Mononuclear cell (primary cell): ENCODE data around the gene DOC2A. TPM values are rescaled to one million over a fixed set of nuclear protein-coding genes. Genes with fewer than 3 reads are reported as not detected.
A peak's percentile ranks its signal among the peaks of the same experiment; 100 is the strongest.
"Not testable (repeated sequence)": the region's sequence is repeated elsewhere in the genome, so short reads cannot be mapped to it uniquely, and the experiment has no call there.

Experiments
- H3K27me3 ChIP-seq: 2 replicates; pipeline ENCODE4 v1.6.0; 2011; ENCODE audit warnings: low read length, control low read depth; ENCODE audit not compliant: insufficient read depth
- H3K4me1 ChIP-seq: 2 replicates; pipeline ENCODE4 v1.5.1; 2011; ENCODE audit warnings: mild to moderate bottlenecking, low read length, control low read depth; ENCODE audit not compliant: insufficient read depth
- H3K4me3 ChIP-seq: 2 replicates; pipeline ENCODE4 v1.5.1; 2011; ENCODE audit warnings: mild to moderate bottlenecking, low read length, moderate library complexity
- H3K9me3 ChIP-seq: 2 replicates; pipeline ENCODE4 v1.5.1; 2011; ENCODE audit warnings: low read depth, mild to moderate bottlenecking, control low read depth, low read length
- total RNA-seq: library from RNA; depleted of rRNA; stranded (reverse); fragments of >200 nt; gene quantifications from one replicate; pipeline ENCODE4 v1.2.3, GENCODE V29; 2012

DOC2A gene
- total RNA-seq = not detected

DNA sequence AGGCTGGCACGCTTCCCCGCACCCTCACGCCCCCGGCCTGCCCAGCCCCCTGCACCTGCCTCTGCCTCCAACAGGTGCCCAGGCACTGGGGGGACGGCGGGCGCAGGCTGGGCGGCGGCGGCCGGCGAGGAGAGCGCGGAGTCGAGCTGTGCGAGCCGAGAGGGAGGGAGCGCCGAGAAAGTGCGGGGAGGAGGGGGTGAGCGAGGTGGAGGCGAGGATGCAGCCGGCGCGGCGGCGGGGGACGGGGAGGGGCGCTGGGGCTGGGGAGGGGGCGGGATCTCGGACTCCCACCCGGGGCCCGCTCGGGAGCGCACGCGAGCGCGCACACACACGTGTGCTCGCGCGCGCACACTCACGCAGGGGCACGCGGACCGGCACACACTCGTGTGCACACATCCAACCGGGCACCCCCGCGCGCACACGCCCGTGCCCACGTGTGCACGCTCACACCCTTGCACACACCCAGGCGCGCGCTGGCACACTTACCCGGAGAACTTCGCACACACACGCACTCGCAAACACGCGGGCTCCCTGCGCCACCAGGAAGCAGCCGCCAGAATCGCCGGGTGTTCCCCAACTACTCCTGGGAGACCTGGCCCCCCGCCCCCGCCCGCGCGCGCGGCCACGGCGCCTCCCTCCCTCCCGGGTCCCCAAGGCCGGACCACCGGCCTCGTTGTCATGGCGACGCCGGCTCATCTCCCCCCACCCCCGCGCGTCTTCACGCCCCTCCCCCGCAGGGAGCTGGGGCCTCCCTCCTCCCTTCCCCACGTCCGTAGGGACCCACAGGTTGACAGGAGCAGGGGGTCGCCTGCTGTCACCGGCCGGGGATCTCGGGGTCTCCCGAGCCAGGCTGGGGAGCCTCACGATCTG, at the start of gene DOC2A:
TSS of gene DOC2A (minus strand) at position 184 of the 870 bp plus-strand sequence. CDS start 805 bp downstream, outside the sequence.
- Histone ChIP-seq H3K27me3 (peaks cover 17% of the 10 kb centered on the region), H3K4me3 (no peak within 1 kb of the TSS), H3K4me1 (peaks cover 8% of the 10 kb centered on the region), H3K9me3 (no peaks in the 10 kb centered on the region)

DNA sequence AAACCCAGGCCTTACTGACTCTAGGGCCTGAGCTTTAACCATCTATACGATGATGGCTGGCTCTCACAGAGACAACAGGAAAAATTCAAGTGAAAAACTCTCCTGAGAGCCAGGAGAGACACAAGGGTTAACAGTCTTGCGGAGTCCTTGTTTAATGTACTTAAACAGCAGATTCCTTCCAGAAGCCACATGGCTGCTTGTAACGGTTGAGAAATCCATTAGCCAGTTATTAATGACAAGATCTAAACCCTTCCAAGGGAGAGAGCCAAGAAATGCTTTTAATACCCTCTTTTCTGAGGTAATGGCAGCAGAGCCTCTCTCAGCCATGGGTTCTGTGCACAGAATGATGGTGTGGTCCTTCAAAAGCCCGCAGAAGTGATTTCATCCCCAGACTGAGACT, 49.5 kb upstream of the DOC2A start:
- Histone ChIP-seq H3K4me1 (peaks cover 14% of the 10 kb centered on the region), H3K27me3 (no peaks in the 10 kb centered on the region), H3K9me3 (no peaks in the 10 kb centered on the region), H3K4me3 (no peak overlapping the region)

DNA sequence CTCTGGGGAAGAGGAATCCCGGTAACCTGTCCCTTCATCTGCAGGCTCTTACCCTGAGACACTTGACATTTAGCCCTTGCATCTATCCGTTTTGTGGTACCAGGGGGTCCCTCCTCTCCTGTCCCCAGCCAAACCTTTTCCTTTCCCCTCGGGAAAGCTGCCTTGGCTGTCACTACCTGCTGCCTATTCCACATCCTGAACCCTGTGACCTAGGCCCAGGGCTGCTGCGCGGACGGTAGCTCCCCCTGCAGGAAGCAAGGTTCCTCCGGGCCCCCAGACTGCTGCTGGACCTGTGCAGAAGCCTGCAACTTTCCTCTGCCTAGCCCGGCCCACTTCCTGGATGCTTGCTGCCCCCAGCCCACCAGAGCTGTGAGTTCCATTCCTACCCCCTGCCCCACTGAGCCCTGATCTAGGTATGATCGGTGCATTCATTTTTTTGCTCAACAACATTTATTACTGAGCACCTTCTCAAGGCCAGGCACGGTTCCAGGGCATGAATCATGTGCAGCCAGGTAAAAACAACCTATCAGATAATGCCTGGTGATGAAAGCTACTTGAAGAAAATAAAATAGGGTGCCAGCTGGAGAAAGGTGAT, 44.2 kb upstream of the DOC2A start:
- Histone ChIP-seq H3K4me1 (peaks cover 19% of the 10 kb centered on the region), H3K4me3 (no peak overlapping the region)

DNA sequence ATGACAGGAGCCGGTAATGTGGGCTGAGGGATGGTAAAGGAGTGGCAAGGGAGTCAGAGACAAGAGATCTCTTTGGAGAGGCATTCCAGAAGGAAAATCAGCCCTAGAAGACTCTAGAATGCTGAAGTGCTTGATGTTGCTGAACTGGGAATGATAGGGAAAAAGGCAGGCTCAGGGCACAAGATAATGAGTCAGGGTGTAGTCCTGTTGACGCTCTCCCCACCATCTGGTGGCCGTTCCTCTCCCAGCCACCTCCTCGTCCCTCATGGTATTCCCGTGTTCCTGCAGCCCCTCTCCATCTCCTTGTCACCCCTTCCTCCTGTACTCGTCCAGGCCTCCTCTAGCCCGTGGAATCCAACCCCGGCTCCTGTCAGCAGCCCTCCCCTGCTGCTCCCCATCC, 43.6 kb upstream of the DOC2A start:
- Histone ChIP-seq H3K4me1 (peaks cover 19% of the 10 kb centered on the region), H3K9me3 (no peaks in the 10 kb centered on the region), H3K27me3 (no peaks in the 10 kb centered on the region), H3K4me3 (no peak overlapping the region)

More for the DNA sequence above, 44.2 kb upstream of the DOC2A start:
- Histone ChIP-seq H3K9me3 (no peaks in the 10 kb centered on the region), H3K27me3 (no peaks in the 10 kb centered on the region)

DNA sequence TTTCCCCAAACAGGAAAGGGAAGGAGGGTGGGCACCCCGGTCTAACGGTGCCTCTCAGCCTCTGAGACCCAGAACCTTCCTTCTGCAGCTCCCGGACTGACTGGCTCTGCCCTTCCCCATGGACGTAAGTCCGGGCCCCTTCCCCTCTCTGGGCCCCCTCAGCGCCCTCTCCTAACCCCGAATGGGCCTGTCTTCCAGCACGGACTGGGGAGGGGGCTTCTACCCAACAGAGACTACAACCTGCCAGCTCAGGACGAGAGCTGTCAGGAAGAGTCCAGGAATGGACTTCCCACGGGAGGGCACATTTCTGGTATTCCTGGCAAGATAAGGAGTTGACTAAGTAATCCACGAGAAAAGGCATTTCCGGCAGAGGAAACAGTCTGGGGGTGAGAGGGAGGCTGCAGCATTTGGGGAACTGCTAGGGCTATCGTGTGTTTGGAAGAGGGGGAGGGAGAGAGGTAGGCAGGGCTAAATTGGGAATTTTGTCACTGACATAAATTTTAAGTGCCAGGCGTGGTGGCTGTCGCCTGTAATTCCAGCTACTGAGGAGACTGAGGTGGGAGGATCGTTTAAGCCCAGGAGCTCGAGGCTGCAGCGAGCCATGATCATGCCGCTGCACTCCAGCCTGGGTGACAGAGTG, 42.7 kb upstream of the DOC2A start:
- Histone ChIP-seq H3K27me3 (no peaks in the 10 kb centered on the region), H3K4me1 (peaks cover 19% of the 10 kb centered on the region), H3K9me3 (no peaks in the 10 kb centered on the region), H3K4me3 (peak overlapping the region; percentile 44)

- Histone ChIP-seq H3K9me3 (no peaks in the 10 kb centered on the region), H3K4me3 (peak overlapping the region; percentile 44), H3K4me1 (peaks cover 19% of the 10 kb centered on the region), H3K27me3 (no peaks in the 10 kb centered on the region)
Observed at GRCh38 chr16:30052671-30053372, 42.0 kb upstream of the DOC2A start.

DNA sequence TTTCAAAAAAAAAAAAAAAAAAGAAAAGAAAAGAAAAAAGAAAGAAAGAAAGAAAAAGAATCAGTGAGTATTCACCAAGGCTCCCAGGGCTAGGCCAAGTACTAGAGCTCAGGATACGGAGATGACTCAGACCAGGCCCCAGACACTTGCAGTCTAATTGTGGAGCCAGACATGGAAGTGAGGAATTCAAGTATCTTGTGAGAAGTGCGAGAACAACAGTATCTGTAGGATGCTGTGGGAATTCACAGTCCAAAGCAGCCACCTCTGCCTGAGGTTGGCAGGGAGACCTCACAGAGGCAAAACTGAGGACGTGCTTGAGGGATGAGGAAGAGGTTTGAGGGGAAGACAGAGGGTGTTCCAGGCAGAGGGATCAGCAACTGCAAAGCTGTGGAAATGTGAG, 40.7 kb upstream of the DOC2A start:
- peaks cover 19% of the 10 kb centered on the region for H3K4me1 ChIP-seq
- H3K27me3 ChIP-seq = no peaks in the 10 kb centered on the region
- no peaks in the 10 kb centered on the region for H3K9me3 ChIP-seq

GRCh38 chr16:30049871-30050270, 39.0 kb upstream of the DOC2A start:
- Histone ChIP-seq H3K27me3 (no peaks in the 10 kb centered on the region), H3K4me3 (no peak overlapping the region), H3K4me1 (peaks cover 17% of the 10 kb centered on the region), H3K9me3 (no peaks in the 10 kb centered on the region)

More for the DNA sequence above, 40.7 kb upstream of the DOC2A start:
- no peak overlapping the region for H3K4me3 ChIP-seq

GRCh38 chr16:30046588-30046987, 35.8 kb upstream of the DOC2A start:
- Histone ChIP-seq H3K4me3 (no peak overlapping the region), H3K4me1 (no peaks in the 10 kb centered on the region)

DNA sequence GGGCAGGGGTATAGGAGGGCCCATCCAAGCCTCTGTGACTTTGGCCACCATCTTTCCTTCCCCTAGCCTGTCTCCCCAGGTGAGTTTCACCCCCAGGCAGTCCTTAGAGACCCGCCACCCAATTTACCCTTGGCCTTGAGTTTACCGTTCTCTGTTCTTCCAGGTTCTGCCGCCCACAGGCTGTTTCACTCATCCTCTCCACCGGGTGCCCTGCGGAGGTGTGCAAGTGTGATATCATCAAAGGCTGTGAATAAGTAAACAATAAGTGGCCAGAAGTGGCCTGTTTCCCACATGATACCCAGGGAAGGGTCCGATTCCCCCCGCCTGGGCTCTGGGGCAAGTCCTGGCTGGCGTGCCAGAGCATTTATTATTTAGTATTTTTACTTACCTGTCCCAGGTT, 35.4 kb upstream of the DOC2A start:
- Histone ChIP-seq H3K4me1 (no peaks in the 10 kb centered on the region), H3K27me3 (no peaks in the 10 kb centered on the region), H3K9me3 (no peaks in the 10 kb centered on the region), H3K4me3 (no peak overlapping the region)

More at GRCh38 chr16:30046588-30046987, 35.8 kb upstream of the DOC2A start:
- H3K27me3 ChIP-seq = no peaks in the 10 kb centered on the region
- no peaks in the 10 kb centered on the region for H3K9me3 ChIP-seq

DNA sequence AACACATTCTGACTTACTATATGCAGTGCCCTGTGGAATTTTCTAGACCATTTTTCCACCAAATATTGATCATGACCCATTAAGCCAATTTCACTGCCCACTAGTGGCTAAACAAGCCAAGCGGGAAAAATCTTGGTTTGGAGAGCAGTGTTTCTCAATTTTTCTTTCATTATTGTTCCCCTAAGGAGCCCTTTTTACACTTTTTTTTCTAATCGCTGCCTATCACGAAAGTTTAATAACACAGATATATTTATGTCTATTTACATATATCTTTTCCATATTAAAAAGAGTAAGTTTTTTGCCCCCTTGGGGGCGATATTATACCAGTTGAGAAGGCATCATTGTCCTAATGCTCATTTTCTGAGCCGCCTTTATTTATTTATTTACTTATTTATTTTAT, 31.0 kb upstream of the DOC2A start:
- no peak overlapping the region for H3K4me3 ChIP-seq
- no peaks in the 10 kb centered on the region for H3K9me3 ChIP-seq
- H3K27me3 ChIP-seq = no peaks in the 10 kb centered on the region
- no peaks in the 10 kb centered on the region for H3K4me1 ChIP-seq

DNA sequence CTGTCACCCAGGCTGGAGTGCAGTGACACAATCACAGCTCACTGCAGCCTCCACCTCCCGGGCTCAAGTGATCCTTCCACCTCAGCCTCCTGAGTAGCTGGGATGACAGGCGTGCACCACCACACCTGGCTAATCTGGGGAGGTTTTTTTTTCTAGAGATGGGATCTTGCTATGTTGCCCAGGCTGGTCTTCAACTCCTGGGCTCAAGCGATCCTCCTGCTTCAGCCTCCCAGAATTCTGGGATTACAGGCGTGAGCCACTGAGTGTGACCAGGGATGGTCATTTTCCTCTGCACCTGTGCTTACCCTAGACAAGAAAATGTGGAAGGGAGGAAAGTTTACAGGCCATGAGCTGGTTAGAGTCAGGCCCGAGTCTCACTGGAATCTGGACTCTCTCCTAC, 29.9 kb upstream of the DOC2A start:
- not testable (repeated sequence) for H3K4me3 ChIP-seq, H3K4me1 ChIP-seq, H3K9me3 ChIP-seq, H3K27me3 ChIP-seq

DNA sequence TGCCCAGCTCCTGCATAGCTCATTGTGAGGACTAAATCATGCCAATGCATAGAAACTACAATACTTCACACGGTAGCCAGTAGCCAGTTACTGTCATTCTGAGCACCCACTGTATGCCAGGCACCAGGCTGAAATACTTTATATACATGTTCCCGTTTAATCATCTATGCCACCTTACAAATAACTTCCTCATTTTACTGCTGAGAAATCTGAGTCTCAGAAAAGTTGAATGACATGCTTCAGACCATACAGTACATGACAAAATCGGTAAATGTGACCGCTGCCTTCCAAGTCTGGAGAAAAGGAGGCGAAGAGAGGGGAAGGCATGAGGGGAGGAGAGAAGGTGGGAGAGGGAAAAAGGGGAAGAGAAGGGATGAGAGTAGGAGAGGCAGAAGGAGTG, 29.4 kb upstream of the DOC2A start:
- H3K27me3 ChIP-seq = no peaks in the 10 kb centered on the region
- H3K4me1 ChIP-seq = no peaks in the 10 kb centered on the region
- no peaks in the 10 kb centered on the region for H3K9me3 ChIP-seq
- H3K4me3 ChIP-seq = no peak overlapping the region

GRCh38 chr16:30033270-30033669, 22.4 kb upstream of the DOC2A start:
- Histone ChIP-seq H3K9me3 (no peaks in the 10 kb centered on the region), H3K4me1 (no peaks in the 10 kb centered on the region), H3K4me3 (no peak overlapping the region), H3K27me3 (peaks cover 26% of the 10 kb centered on the region)
